Left lung (tissue), 10 donors: ENCODE data around the gene CXorf38. TPM values are rescaled to one million over a fixed set of nuclear protein-coding genes. Genes with fewer than 3 reads are reported as not detected.

Source experiments
- ATAC-seq: fragments of 200-7000 bp; cut with Tn5 transposase; one replicate; pipeline ENCODE4 v1.9.1; 2020; ENCODE audit warnings: moderate library complexity
- DNase-seq, 4 donors: peaks; one replicate each; pipeline ENCODE4 v3.0.0-alpha.2; 2013 to 2020
- H3K27ac ChIP-seq, 2 donors: fragments of 200-600 bp; sonication (generic) in 1 of 2; one replicate each; pipeline versions ENCODE4 v1.5.0 to v1.8.0; 2020 to 2021
- H3K27me3 ChIP-seq, 2 donors: fragments of 200-600 bp; sonication (generic) in 1 of 2; one replicate each; pipeline versions ENCODE4 v1.5.0 to v1.8.0; 2020 to 2021
- H3K36me3 ChIP-seq, 2 donors: fragments of 200-600 bp; sonication (generic) in 1 of 2; one replicate each; pipeline versions ENCODE4 v1.5.0 to v1.8.0; 2020 to 2021
- H3K4me1 ChIP-seq, 2 donors: fragments of 200-600 bp; one replicate each; pipeline ENCODE4 v1.8.0; 2021
- H3K4me3 ChIP-seq, 2 donors: fragments of 200-600 bp; sonication (generic) in 1 of 2; one replicate each; pipeline versions ENCODE4 v1.5.0 to v1.8.0; 2020 to 2021; ENCODE audit warnings: mild to moderate bottlenecking in 1 of 2
- H3K9me3 ChIP-seq, 2 donors: fragments of 200-600 bp; sonication (generic) in 1 of 2; one replicate each; pipeline versions ENCODE4 v1.5.0 to v1.8.0; 2020 to 2021
- CTCF ChIP-seq, 2 donors: fragments of 200-600 bp; sonication (generic) in 1 of 2; IDR thresholded peaks; one replicate each; pipeline versions ENCODE4 v1.5.0 to v1.8.0; 2021; ENCODE audit warnings: antibody characterized with exemption in 2 of 2
- intact Hi-C, 2 donors: fragments of 100-400 bp; cut with DNase I; formaldehyde crosslinking; loops; one replicate each; pipeline versions ENCODE4 v1.11.2 to v1.14.2; 2022
- polyA plus RNA-seq, 6 donors: library from polyadenylated mRNA; unstranded; fragments of 120-200 nt; gene quantifications; one replicate each; pipeline ENCODE4 v1.2.1, GENCODE V29; 2013; ENCODE audit not compliant: insufficient read length in 6 of 6
- total RNA-seq, 2 donors: library from RNA; stranded (reverse); fragmentation: NEBNext Ultra II Directional; extraction: Animal tissue kit (Norgen Biotek cat#: 25700); gene quantifications; one replicate each; pipeline ENCODE4 v1.2.1, GENCODE V29; 2021
- donor health status: DM: no; HTN: yes; CAD: no.
- donor health status: DM: no; HTN: no; CAD: no.

The CXorf38 gene
- total and polyA plus RNA-seq, 8 donors: 10.6 to 18.8 (median 11.7) TPM

- DNase-seq: no peak
- Histone ChIP-seq H3K4me1 (no peaks in the 10 kb centered on the region), H3K27ac (no peak overlapping the region), H3K9me3 (no peaks in the 10 kb centered on the region), H3K27me3 (peaks cover 0 to 4% of the 10 kb centered on the region in 2 donors), H3K36me3 (peaks cover 0 to 9% of the 10 kb centered on the region in 2 donors), H3K4me3 (no peak overlapping the region)
- no peak for ATAC-seq
- intact Hi-C loops: no loop called here
- no peak for TF ChIP-seq CTCF (IDR thresholded peaks at IDR 0.05)
These were observed 24.8 kb downstream of the CXorf38 start for GRCh38 chrX:40622479-40623138.

- Histone ChIP-seq H3K4me1 (no peaks in the 10 kb centered on the region), H3K9me3 (no peaks in the 10 kb centered on the region), H3K27me3 (peaks cover 0 to 3% of the 10 kb centered on the region in 2 donors), H3K4me3 (no peak overlapping the region), H3K27ac (no peak overlapping the region), H3K36me3 (no peaks in the 10 kb centered on the region)
- ATAC-seq (no peak), DNase-seq (no peak)
- TF ChIP-seq CTCF (IDR thresholded peaks at IDR 0.05): no peak
- intact Hi-C loops: no loop called here
These were observed 29.8 kb downstream of the CXorf38 start for GRCh38 chrX:40617566-40617965.

- Histone ChIP-seq H3K27me3 (peaks cover 0 to 4% of the 10 kb centered on the region in 2 donors), H3K36me3 (no peaks in the 10 kb centered on the region), H3K4me1 (no peaks in the 10 kb centered on the region), H3K4me3 (no peak overlapping the region), H3K9me3 (no peaks in the 10 kb centered on the region), H3K27ac (no peak overlapping the region)
- intact Hi-C loops: no loop called here
- DNase-seq (no peak), ATAC-seq (no peak)
- TF ChIP-seq CTCF (IDR thresholded peaks at IDR 0.05): no peak
These were observed 31.4 kb downstream of the CXorf38 start for GRCh38 chrX:40615976-40616375.

GRCh38 chrX:40612511-40612910 is 34.9 kb downstream of the CXorf38 start:
- TF ChIP-seq CTCF (IDR thresholded peaks at IDR 0.05): no peak
- Histone ChIP-seq H3K36me3 (no peaks in the 10 kb centered on the region), H3K4me3 (no peak overlapping the region), H3K4me1 (no peaks in the 10 kb centered on the region), H3K27me3 (peaks cover 0 to 12% of the 10 kb centered on the region in 2 donors), H3K27ac (no peak overlapping the region), H3K9me3 (no peaks in the 10 kb centered on the region)
- ATAC-seq: no peak
- DNase-seq: no peak
- intact Hi-C loops: no loop called here

- Histone ChIP-seq H3K27ac (no peak overlapping the region), H3K4me1 (no peaks in the 10 kb centered on the region), H3K27me3 (peaks cover 0 to 12% of the 10 kb centered on the region in 2 donors), H3K4me3 (no peak overlapping the region), H3K9me3 (no peaks in the 10 kb centered on the region), H3K36me3 (peaks cover 0 to 14% of the 10 kb centered on the region in 2 donors)
- DNase-seq (peak in 1 of 4 donors; percentile 2), ATAC-seq (no peak)
- intact Hi-C loops: no loop called here
- TF ChIP-seq CTCF (IDR thresholded peaks at IDR 0.05): no peak
These were observed 40.0 kb downstream of the CXorf38 start for GRCh38 chrX:40607381-40607780.
